OCI-LY7 (cell line): Measurements from ENCODE around the gene POU6F2.

Source experiments
- EZH2phosphoT487 ChIP-seq: fragments of 200-600 bp; sonication (generic); IDR thresholded peaks from 2 replicates; pipeline ENCODE4 v1.6.1; 2018; ENCODE audit warnings: low read depth, borderline replicate concordance, mild to moderate bottlenecking, mixed run types, antibody characterized with exemption, low read length, moderate library complexity, mixed read lengths
- TF ChIP-seq, protein P1 (sequence below): fragments of 200-600 bp; sonication (generic); conservative IDR thresholded peaks from 2 replicates; pipeline ENCODE4 v1.5.1; 2014; ENCODE audit warnings: mild to moderate bottlenecking, antibody characterized with exemption, low read length, moderate library complexity, mixed read lengths

DNA sequence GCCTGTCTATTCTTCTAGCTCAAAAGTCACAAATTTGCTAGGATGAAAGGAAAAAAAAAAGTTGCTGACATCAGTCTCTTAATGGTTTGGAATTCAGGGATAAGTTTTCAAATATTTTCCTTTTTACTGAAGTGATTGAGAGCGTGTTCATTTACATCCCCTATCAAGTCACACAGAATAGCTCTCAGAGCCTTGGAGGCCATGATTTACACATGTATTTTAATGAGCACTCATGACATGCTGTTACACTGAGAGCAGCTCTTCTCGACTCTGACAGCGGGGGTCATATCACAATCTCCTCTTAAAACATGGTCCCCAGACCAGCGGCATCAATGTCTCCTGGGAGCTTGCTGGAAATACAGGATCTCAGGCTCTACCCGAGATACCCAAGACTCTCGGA lies 232.7 kb downstream of the POU6F2 start:
- TF ChIP-seq, protein P1, sequence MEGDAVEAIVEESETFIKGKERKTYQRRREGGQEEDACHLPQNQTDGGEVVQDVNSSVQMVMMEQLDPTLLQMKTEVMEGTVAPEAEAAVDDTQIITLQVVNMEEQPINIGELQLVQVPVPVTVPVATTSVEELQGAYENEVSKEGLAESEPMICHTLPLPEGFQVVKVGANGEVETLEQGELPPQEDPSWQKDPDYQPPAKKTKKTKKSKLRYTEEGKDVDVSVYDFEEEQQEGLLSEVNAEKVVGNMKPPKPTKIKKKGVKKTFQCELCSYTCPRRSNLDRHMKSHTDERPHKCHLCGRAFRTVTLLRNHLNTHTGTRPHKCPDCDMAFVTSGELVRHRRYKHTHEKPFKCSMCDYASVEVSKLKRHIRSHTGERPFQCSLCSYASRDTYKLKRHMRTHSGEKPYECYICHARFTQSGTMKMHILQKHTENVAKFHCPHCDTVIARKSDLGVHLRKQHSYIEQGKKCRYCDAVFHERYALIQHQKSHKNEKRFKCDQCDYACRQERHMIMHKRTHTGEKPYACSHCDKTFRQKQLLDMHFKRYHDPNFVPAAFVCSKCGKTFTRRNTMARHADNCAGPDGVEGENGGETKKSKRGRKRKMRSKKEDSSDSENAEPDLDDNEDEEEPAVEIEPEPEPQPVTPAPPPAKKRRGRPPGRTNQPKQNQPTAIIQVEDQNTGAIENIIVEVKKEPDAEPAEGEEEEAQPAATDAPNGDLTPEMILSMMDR: no peak
- TF ChIP-seq EZH2phosphoT487: no peak
